ENCODE results near the gene NCAM2.

GRCh38 chr21:21213297-21213696 lies 215.1 kb downstream of the NCAM2 start:
- TF ChIP-seq CTCF (IDR thresholded peaks at IDR 0.05; ENCODE audit: control extremely low read depth in 1 of 3, insufficient read depth in 1 of 3, low read depth in 1 of 3, low read length in 3 of 3): no peak
- TF ChIP-seq POLR2A (IDR thresholded peaks at IDR 0.05; ENCODE audit: control extremely low read depth in 1 of 2, low read depth in 2 of 2, low read length in 2 of 2): no peak
- TF ChIP-seq CTBP2 (IDR thresholded peaks at IDR 0.05; ENCODE audit: borderline replicate concordance, insufficient read depth, insufficient read length, low read length): no peak
- no peak for TF ChIP-seq PHF8 (conservative IDR thresholded peaks at IDR 0.05; ENCODE audit: low read depth, low read length)
- TF ChIP-seq RAD21 (IDR thresholded peaks at IDR 0.05 in 1 of 2, conservative IDR thresholded peaks at IDR 0.05 in 1 of 2; ENCODE audit: low read depth in 2 of 2, low read length in 2 of 2): no peak
- TF ChIP-seq MAX (IDR thresholded peaks at IDR 0.05): no peak
- no peak for TF ChIP-seq POLR2AphosphoS5 (IDR thresholded peaks at IDR 0.05; ENCODE audit: low read depth, low read length)
- no peak for TF ChIP-seq JUND (IDR thresholded peaks at IDR 0.05; ENCODE audit: low read length)
- no peak for TF ChIP-seq GTF2F1 (IDR thresholded peaks at IDR 0.05; ENCODE audit: borderline replicate concordance, low read depth, low read length)
